T-cell (primary cell): ENCODE measurements around the gene BCL2. TPM values are rescaled to one million over a fixed set of nuclear protein-coding genes. Genes with fewer than 3 reads are reported as not detected.
A peak's percentile ranks its signal among the peaks of the same experiment; 100 is the strongest.

Source experiments
- ATAC-seq, 4 experiments: fragments of 200-7000 bp in 3 of 4; fragments of 150-1000 bp in 1 of 4; cut with Tn5 transposase; replicated peaks in 1 of 4; 1 replicate in 3 of 4; 2 replicates in 1 of 4; pipeline ENCODE4 v1.10.0; 2021; ENCODE audit warnings: moderate library complexity in 3 of 4, mild to moderate bottlenecking in 2 of 4, moderate number of reproducible peaks in 1 of 4
- CTCF ChIA-PET, 2 donors: fragments of 300-600 bp; sonication (Branson Sonifier 250); formaldehyde crosslinking; loops; one replicate each; lab custom pipeline; 2022; ENCODE audit warnings: antibody characterized with exemption in 2 of 2; lab: Charles Lee
- POLR2A ChIA-PET, 2 donors: fragments of 300-600 bp; sonication (Branson Sonifier 250); formaldehyde crosslinking; loops; one replicate each; lab custom pipeline; 2022; ENCODE audit warnings: antibody characterized with exemption in 2 of 2; lab: Charles Lee
- DNase-seq, 35 experiments: peaks; one replicate each; pipeline versions ENCODE4 v3.0.0 to v3.0.0-alpha.2; 2013 to 2023
- H3K27ac ChIP-seq: one replicate; pipeline ENCODE4 v1.5.1; 2013; ENCODE audit warnings: low read length
- H3K27me3 ChIP-seq, 2 experiments: replicated peaks in 1 of 2; 1 replicate in 1 of 2; 2 replicates in 1 of 2; pipeline versions ENCODE4 v1.6.1 to v1.7.0; 2013; ENCODE audit warnings: low read length in 1 of 2, mixed read lengths in 1 of 2; ENCODE audit not compliant: control insufficient read depth in 2 of 2, insufficient read depth in 2 of 2; ENCODE audit errors: extremely low read depth in 1 of 2
- H3K36me3 ChIP-seq, 2 donors: 1 replicate in 1 of 2; 2 replicates in 1 of 2; pipeline versions ENCODE4 v1.6.1 to v1.7.0; 2013; ENCODE audit warnings: low read length in 1 of 2; ENCODE audit not compliant: control insufficient read depth in 2 of 2, insufficient read depth in 1 of 2; ENCODE audit errors: extremely low read depth in 1 of 2
- H3K4me1 ChIP-seq, 2 experiments: 1 replicate in 1 of 2; 2 replicates in 1 of 2; pipeline versions ENCODE4 v1.6.1 to v1.7.0; 2013; ENCODE audit warnings: low read length in 2 of 2, mixed read lengths in 1 of 2; ENCODE audit not compliant: insufficient read depth in 2 of 2, control insufficient read depth in 1 of 2; ENCODE audit errors: extremely low read depth in 1 of 2
- H3K4me3 ChIP-seq, 2 donors: 1 replicate in 1 of 2; 2 replicates in 1 of 2; pipeline versions ENCODE4 v1.5.1 to v1.7.0; 2013; ENCODE audit warnings: mild to moderate bottlenecking in 2 of 2, low read length in 1 of 2, moderate library complexity in 1 of 2; ENCODE audit not compliant: control insufficient read depth in 1 of 2; ENCODE audit errors: extremely low read depth in 1 of 2
- H3K9me3 ChIP-seq: 2 replicates; pipeline ENCODE4 v1.7.0; 2013
- H3K27ac Mint-ChIP-seq, 2 donors: one replicate each; pipeline ENCODE4 v1.8.0; 2020 to 2021; ENCODE audit warnings: mild to moderate bottlenecking in 2 of 2, mixed read lengths in 2 of 2
- H3K27me3 Mint-ChIP-seq, 2 donors: one replicate each; pipeline ENCODE4 v1.8.0; 2021 to 2022; ENCODE audit warnings: mixed read lengths in 2 of 2
- H3K36me3 Mint-ChIP-seq: one replicate; pipeline ENCODE4 v1.8.0; 2021; ENCODE audit warnings: mixed read lengths
- H3K4me1 Mint-ChIP-seq, 3 donors: one replicate each; pipeline ENCODE4 v1.8.0; 2020 to 2022; ENCODE audit warnings: mixed read lengths in 3 of 3, mild to moderate bottlenecking in 1 of 3
- H3K4me3 Mint-ChIP-seq, 3 donors: one replicate each; pipeline ENCODE4 v1.8.0; 2020 to 2022; ENCODE audit warnings: mild to moderate bottlenecking in 3 of 3, mixed read lengths in 3 of 3, moderate library complexity in 3 of 3
- H3K9me3 Mint-ChIP-seq, 3 donors: one replicate each; pipeline ENCODE4 v1.8.0; 2020 to 2022; ENCODE audit warnings: mixed read lengths in 3 of 3
- WGBS: methylation state at CpG from one replicate; pipeline ENCODE4 v1.1.5; 2013; ENCODE audit warnings: missing lambda C conversion rate; ENCODE audit not compliant: insufficient coverage; 5-methylcytosine and 5-hydroxymethylcytosine counted together
- total RNA-seq, 35 experiments: library from RNA in 6 of 35; stranded (reverse) in 6 of 35; fragments of 120-200 nt in 1 of 35; gene quantifications; one replicate each; pipeline versions ENCODE4 v1.2.1 to v1.2.4 and lab custom pipeline; 2013 to 2026

The BCL2 gene
- total RNA-seq, 5 donors from 2014 or later (not counting 1 experiment from before 2014, with no cell fraction given) = 113 to 201 (median 123) TPM

DNA sequence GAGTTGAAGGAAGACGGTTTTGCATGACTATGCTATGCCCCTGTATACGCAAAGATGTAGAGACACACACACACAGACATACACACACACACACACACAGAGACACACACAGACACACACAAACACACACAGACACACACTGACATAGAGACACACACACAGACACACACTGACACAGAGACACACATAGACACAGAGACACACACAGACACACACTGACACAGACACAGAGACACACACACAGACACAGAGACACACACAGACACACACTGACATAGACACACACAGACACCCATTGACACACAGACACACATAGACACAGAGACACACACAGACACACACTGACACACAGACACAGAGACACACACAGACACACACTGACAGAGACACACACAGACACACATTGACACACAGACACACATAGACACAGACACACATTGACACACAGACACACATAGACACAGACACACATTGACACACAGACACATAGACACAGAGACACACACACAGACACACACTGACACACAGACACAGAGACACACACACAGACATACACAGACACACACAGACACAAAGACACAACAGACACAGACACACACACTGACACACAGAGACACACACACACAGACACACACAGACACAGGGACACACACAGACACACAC is 121.3 kb downstream of the BCL2 start:
- no peak overlapping the region for H3K27ac Mint-ChIP-seq
- Histone ChIP-seq H3K4me3 (peak overlapping the region; percentile 5 to 61), H3K9me3 (no peaks in the 10 kb centered on the region), H3K36me3 (no peaks in the 10 kb centered on the region), H3K27ac (peak overlapping the region; percentile 60), H3K27me3 (no peaks in the 10 kb centered on the region), H3K4me1 (peaks cover 39 to 41% of the 10 kb centered on the region in 2 experiments)
- CTCF ChIA-PET = no interaction called here
- no peak overlapping the region for H3K4me3 Mint-ChIP-seq
- peaks cover 22 to 40% (median 40%) of the 10 kb centered on the region in 3 donors for H3K4me1 Mint-ChIP-seq
- H3K9me3 Mint-ChIP-seq = no peaks in the 10 kb centered on the region
- POLR2A ChIA-PET = interaction anchor here (0.6 to 0.9 kb wide), 2 partner anchors 12 to 16 kb away, joined by 4 to 6 read pairs; no protein-coding TSS in a partner anchor
- H3K36me3 Mint-ChIP-seq = peaks cover 4% of the 10 kb centered on the region
- WGBS = no CpG with 5 or more reads among the region's 2 CpGs
- no peak for ATAC-seq
- H3K27me3 Mint-ChIP-seq = no peaks in the 10 kb centered on the region
- no peak for DNase-seq

DNA sequence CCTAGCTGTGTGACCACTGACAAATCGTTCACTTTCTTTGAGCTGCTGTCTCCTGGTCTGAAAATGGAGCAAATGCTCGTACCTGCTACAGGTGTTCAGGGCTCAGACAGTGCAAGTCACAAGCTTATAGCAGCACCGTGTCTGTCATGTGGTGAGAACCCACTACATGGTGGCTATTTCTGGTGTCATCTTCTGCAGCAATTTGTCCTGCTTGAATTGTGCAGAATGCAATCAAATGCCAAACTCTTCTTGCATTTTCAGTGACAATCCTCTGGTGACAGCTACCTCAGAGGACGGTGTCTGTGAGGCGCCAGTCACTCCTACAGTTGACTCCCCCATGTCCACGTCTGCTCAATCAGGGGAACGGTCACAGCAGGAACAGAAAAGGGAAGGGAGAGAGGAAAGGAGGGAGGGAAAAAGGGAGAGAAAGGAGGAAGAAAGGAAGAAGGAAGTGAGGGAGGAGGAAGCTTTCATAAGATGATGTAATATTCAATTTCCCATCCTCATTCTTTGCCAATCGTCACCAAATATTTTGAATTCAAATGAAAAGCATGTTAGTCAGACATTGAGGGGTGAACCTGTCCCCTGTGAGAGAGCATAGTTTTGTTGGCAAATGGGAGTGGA is 122.2 kb downstream of the BCL2 start:
- Mint-ChIP-seq H3K4me3 (no peak overlapping the region), H3K27ac (no peak overlapping the region), H3K27me3 (no peaks in the 10 kb centered on the region), H3K36me3 (peaks cover 11% of the 10 kb centered on the region), H3K9me3 (no peaks in the 10 kb centered on the region), H3K4me1 (peaks cover 23 to 40% (median 40%) of the 10 kb centered on the region in 3 donors)
- 13% methylated on average over 3 of the region's 8 CpGs for WGBS
- ChIA-PET CTCF (interaction anchor here (1.2 to 2.7 kb wide), 3 partner anchors 18 to 122 kb away, joined by 3 to 9 read pairs (median 4); partner anchors contain the start of gene BCL2 (in 1 of the 2)), POLR2A (interaction anchor here (0.6 to 0.9 kb wide), 3 partner anchors 17 to 36 kb away, joined by 3 to 7 read pairs (median 6); no protein-coding TSS in a partner anchor)
- Histone ChIP-seq H3K36me3 (no peaks in the 10 kb centered on the region), H3K27ac (peak overlapping the region; percentile 60), H3K9me3 (no peaks in the 10 kb centered on the region), H3K27me3 (no peaks in the 10 kb centered on the region), H3K4me3 (peak overlapping the region; percentile 3 to 61), H3K4me1 (peaks cover 37 to 38% of the 10 kb centered on the region in 2 experiments)
- peak in 7 of 35 experiments; percentile 3 to 43 (median 10) for DNase-seq
- peak in 3 of 4 experiments; percentile 13 to 38 (median 13) for ATAC-seq

DNA sequence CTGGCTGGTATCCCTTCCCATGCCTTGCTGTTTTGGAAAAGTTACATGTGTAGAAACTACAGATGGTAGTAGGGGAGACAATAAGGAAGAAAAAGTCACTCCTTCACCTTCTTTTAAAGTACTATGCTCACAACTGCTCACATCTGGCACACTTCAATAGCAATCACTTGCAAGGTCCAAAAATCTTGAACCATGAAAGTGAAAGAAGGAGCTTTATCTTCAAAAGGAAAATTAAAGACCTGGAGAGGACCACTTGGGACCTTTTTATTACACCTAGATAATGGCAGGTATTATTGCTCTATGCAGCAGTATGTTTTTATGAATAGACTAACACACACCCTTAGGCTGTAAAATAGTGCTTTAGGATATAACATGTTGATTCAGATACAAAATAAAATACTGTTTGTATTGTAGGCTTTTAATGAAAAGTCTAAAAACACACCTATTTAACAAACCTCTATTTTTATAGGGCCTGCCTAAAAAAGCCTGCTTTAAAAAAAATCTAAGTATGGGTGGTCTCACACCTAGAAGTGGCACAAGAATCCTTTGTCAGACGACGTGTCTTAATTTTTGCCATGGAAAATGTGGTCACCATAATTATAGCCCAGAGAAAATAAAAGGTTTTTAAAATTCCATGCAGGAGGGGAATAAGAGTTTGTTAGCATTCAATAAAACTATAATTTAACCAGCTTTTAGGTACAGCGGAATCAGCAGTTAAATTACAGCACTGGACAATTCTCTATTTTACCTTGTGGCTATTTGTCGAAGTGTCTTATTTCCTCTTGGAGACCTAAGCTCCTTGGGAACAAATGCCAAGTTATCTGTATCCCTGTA is 124.0 kb downstream of the BCL2 start:
- WGBS = 93% methylated on average over 2 of the region's 4 CpGs
- Histone ChIP-seq H3K36me3 (peaks cover 0 to 2% of the 10 kb centered on the region in 2 donors), H3K9me3 (no peaks in the 10 kb centered on the region), H3K27me3 (no peaks in the 10 kb centered on the region), H3K4me3 (no peak overlapping the region), H3K27ac (no peak overlapping the region), H3K4me1 (peaks cover 32 to 33% of the 10 kb centered on the region in 2 experiments)
- Mint-ChIP-seq H3K27me3 (no peaks in the 10 kb centered on the region), H3K36me3 (peaks cover 16% of the 10 kb centered on the region), H3K27ac (peak overlapping the region; percentile 58 to 73), H3K4me1 (peaks cover 30 to 36% (median 36%) of the 10 kb centered on the region in 3 donors), H3K9me3 (no peaks in the 10 kb centered on the region), H3K4me3 (no peak overlapping the region)
- ATAC-seq = no peak
- POLR2A ChIA-PET = interaction anchor here in 1 of 2 donors (0.6 to 1.1 kb wide), 4 partner anchors 8 to 223 kb away, joined by 3 to 5 read pairs (median 4); no protein-coding TSS in a partner anchor
- DNase-seq = no peak
- CTCF ChIA-PET = interaction anchor here in 1 of 2 donors (0.9 to 2.7 kb wide), 4 partner anchors 16 to 126 kb away, joined by 3 to 9 read pairs (median 4); no protein-coding TSS in a partner anchor

- peaks cover 0 to 2% of the 10 kb centered on the region in 2 donors for H3K36me3 ChIP-seq
- ATAC-seq = no peak
- POLR2A ChIA-PET = no interaction called here
- DNase-seq = peak in 1 of 35 experiments; percentile 30
- H3K36me3 Mint-ChIP-seq = peaks cover 20% of the 10 kb centered on the region
- CTCF ChIA-PET = interaction anchor here in 1 of 2 donors (0.7 kb wide), 1 partner anchor 115 kb away, joined by 3 read pairs; no protein-coding TSS in a partner anchor
- peak overlapping the region; percentile 64 to 68 for H3K27ac Mint-ChIP-seq
- H3K4me1 ChIP-seq = peaks cover 12 to 14% of the 10 kb centered on the region in 2 experiments
- no peak overlapping the region for H3K4me3 ChIP-seq
- H3K9me3 Mint-ChIP-seq = no peaks in the 10 kb centered on the region
- H3K4me1 Mint-ChIP-seq = peaks cover 50 to 57% (median 53%) of the 10 kb centered on the region in 3 donors
- no peak overlapping the region for H3K27ac ChIP-seq
- no peaks in the 10 kb centered on the region for H3K9me3 ChIP-seq
- 100% methylated on average over 1 of the region's 3 CpGs for WGBS
- H3K27me3 ChIP-seq = no peaks in the 10 kb centered on the region
- H3K4me3 Mint-ChIP-seq = no peak overlapping the region
- H3K27me3 Mint-ChIP-seq = no peaks in the 10 kb centered on the region
These were observed 126.7 kb downstream of the BCL2 start for GRCh38 chr18:63192885-63193349.

DNA sequence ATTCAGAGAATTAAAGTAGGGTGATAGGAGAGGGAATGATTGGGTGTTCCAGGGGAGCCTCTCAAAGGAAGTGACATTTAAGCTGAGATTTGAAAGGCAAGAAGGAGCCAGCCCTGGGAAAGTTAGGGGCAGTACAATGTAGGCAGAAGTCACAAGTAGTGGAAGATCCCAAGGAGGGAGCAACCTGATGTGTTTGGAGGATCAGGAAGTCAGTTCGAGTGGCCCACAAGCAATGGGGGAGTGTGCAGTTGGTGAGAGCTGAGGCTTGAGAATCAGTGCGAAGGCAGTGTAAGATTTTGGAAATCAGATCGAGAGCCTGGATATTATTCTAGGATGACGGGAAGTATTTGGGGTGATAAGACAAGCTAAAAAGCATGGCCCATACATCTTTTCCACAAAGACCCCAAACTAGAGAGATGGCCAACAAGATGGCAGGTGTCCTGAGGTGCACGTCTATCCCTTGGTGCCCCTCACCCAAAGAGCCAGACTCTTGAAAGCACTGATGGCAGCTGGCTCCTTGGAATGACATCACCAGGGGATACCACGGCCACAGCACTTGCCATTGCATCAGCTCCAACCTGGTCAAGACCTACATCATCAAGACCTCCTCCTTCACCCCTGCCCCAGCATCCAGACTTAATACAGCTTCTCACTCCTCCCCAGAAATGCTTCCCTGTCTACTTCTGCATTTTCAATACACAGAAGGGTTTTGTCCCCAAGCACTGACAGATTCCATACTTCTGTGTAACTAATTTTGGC is 127.3 kb downstream of the BCL2 start:
- peaks cover 0 to 2% of the 10 kb centered on the region in 2 donors for H3K36me3 ChIP-seq
- peaks cover 20% of the 10 kb centered on the region for H3K36me3 Mint-ChIP-seq
- no peaks in the 10 kb centered on the region for H3K27me3 Mint-ChIP-seq
- H3K4me1 ChIP-seq = peaks cover 13 to 14% of the 10 kb centered on the region in 2 experiments
- ChIA-PET POLR2A (interaction anchor here in 1 of 2 donors (0.6 kb wide), 1 partner anchor 15 kb away, joined by 3 read pairs; no protein-coding TSS in a partner anchor), CTCF (interaction anchor here in 1 of 2 donors (0.7 kb wide), 1 partner anchor 115 kb away, joined by 3 read pairs; no protein-coding TSS in a partner anchor)
- 92% methylated on average over 3 of the region's 6 CpGs for WGBS
- peak overlapping the region; percentile 64 to 68 for H3K27ac Mint-ChIP-seq
- no peak overlapping the region for H3K4me3 ChIP-seq
- DNase-seq (peak in 1 of 35 experiments; percentile 7), ATAC-seq (no peak)
- no peak overlapping the region for H3K27ac ChIP-seq
- H3K4me3 Mint-ChIP-seq = no peak overlapping the region
- H3K27me3 ChIP-seq = no peaks in the 10 kb centered on the region
- peaks cover 57 to 63% (median 59%) of the 10 kb centered on the region in 3 donors for H3K4me1 Mint-ChIP-seq
- H3K9me3 Mint-ChIP-seq = no peaks in the 10 kb centered on the region
- H3K9me3 ChIP-seq = no peaks in the 10 kb centered on the region
